ENCODE data around the gene HNRNPUL1. TPM values are rescaled to one million over a fixed set of nuclear protein-coding genes. Genes with fewer than 3 reads are reported as not detected.
A peak's percentile ranks its signal among the peaks of the same experiment; 100 is the strongest.

HNRNPUL1 gene
- total RNA-seq, 1 experiment from 2014 or later = 201 TPM

GRCh38 chr19:41245843-41246242, 18.3 kb upstream of the HNRNPUL1 start:
- no peak overlapping the region for H3K4me2 ChIP-seq (ENCODE audit: low read length)
- no peaks in the 10 kb centered on the region for H3K27me3 ChIP-seq (ENCODE audit: insufficient read depth, low read length)
- H3K79me2 ChIP-seq (ENCODE audit: insufficient read depth, low read length) = no peaks in the 10 kb centered on the region
- no peak overlapping the region for H3K9ac ChIP-seq (ENCODE audit: low read length)
- no TSS peak for BruUV-seq (replicated peaks)
- H3K9me3 ChIP-seq (ENCODE audit: control insufficient read depth in 1 of 2, insufficient read depth in 1 of 2, low read depth in 1 of 2, low read length in 2 of 2) = no peaks in the 10 kb centered on the region; a peak in 1 of 4 replicates
- ChIA-PET RAD21 (ENCODE audit: low non-redundant PET in 1 of 2, low total read pairs in 2 of 2, uncharacterized antibody in 2 of 2, unreplicated experiment in 2 of 2) (no interaction called here), POLR2A (no interaction called here), CTCF (interaction anchor here (1.2 kb wide), 1 partner anchor 17 kb away, joined by 3 read pairs; no protein-coding TSS in a partner anchor)
- intact Hi-C loops (cut with micrococcal nuclease) = no loop called here
- no peaks in the 10 kb centered on the region for H3K4me1 ChIP-seq (ENCODE audit: control insufficient read depth in 1 of 2, insufficient read depth in 2 of 2, low read length in 2 of 2)
- no peaks in the 10 kb centered on the region for H4K20me1 ChIP-seq (ENCODE audit: insufficient read depth)
- DNase-seq (ENCODE audit: low read depth, low spot score) (no peak), ATAC-seq (no peak)
- TF ChIP-seq EGR1 (IDR thresholded peaks at IDR 0.05; ENCODE audit: low read depth) (no peak), YY1 (IDR thresholded peaks at IDR 0.05; ENCODE audit: extremely low read depth, insufficient replicate concordance, low read depth, low read length) (no peak)
- H3K9me2 ChIP-seq (ENCODE audit: insufficient read depth) = no peaks in the 10 kb centered on the region
- no peak overlapping the region for H3K4me3 ChIP-seq (replicated peaks in 1 of 2; ENCODE audit: low read depth in 1 of 2, low read length in 2 of 2)
- peaks cover 4 to 57% of the 10 kb centered on the region in 2 experiments; a peak in 3 of 4 replicates for H3K36me3 ChIP-seq (ENCODE audit: control insufficient read depth in 1 of 2, insufficient read depth in 2 of 2, low read length in 2 of 2)
- no peak overlapping the region for H3K27ac ChIP-seq (ENCODE audit: low read depth, low read length)
- H2AFZ ChIP-seq (ENCODE audit: low read depth, low read length, poor library complexity, severe bottlenecking) = no peak overlapping the region

- intact Hi-C loops (cut with micrococcal nuclease) = no loop called here
- BruUV-seq (replicated peaks) = no TSS peak
- no peak overlapping the region for H3K9ac ChIP-seq (ENCODE audit: low read length)
- POLR2A ChIA-PET = interaction anchor here (1.2 kb wide), 1 partner anchor 20 kb away, joined by 3 read pairs; no protein-coding TSS in a partner anchor
- no peaks in the 10 kb centered on the region for H3K9me2 ChIP-seq (ENCODE audit: insufficient read depth)
- H4K20me1 ChIP-seq (ENCODE audit: insufficient read depth) = no peaks in the 10 kb centered on the region
- H3K36me3 ChIP-seq (ENCODE audit: control insufficient read depth in 1 of 2, insufficient read depth in 2 of 2, low read length in 2 of 2) = peaks cover 0 to 50% of the 10 kb centered on the region in 2 experiments; a peak in 3 of 4 replicates
- RAD21 ChIA-PET (ENCODE audit: low non-redundant PET in 1 of 2, low total read pairs in 2 of 2, uncharacterized antibody in 2 of 2, unreplicated experiment in 2 of 2) = no interaction called here
- no peak overlapping the region for H2AFZ ChIP-seq (ENCODE audit: low read depth, low read length, poor library complexity, severe bottlenecking)
- CTCF ChIA-PET = interaction anchor here (1.1 to 1.8 kb wide), 2 partner anchors 14 to 45 kb away, joined by 6 to 9 read pairs; no protein-coding TSS in a partner anchor
- no peaks in the 10 kb centered on the region for H3K27me3 ChIP-seq (ENCODE audit: insufficient read depth, low read length)
- H3K4me3 ChIP-seq (replicated peaks in 1 of 2; ENCODE audit: low read depth in 1 of 2, low read length in 2 of 2) = no peak overlapping the region
- H3K4me2 ChIP-seq (ENCODE audit: low read length) = no peak overlapping the region
- no peaks in the 10 kb centered on the region; a peak in 1 of 4 replicates for H3K9me3 ChIP-seq (ENCODE audit: control insufficient read depth in 1 of 2, insufficient read depth in 1 of 2, low read depth in 1 of 2, low read length in 2 of 2)
- no peaks in the 10 kb centered on the region for H3K79me2 ChIP-seq (ENCODE audit: insufficient read depth, low read length)
- H3K27ac ChIP-seq (ENCODE audit: low read depth, low read length) = no peak overlapping the region
- H3K4me1 ChIP-seq (ENCODE audit: control insufficient read depth in 1 of 2, insufficient read depth in 2 of 2, low read length in 2 of 2) = no peaks in the 10 kb centered on the region
- peak; percentile 51; the same call in 1 of the 2 replicates for ATAC-seq
- no peak for DNase-seq (ENCODE audit: low read depth, low spot score)
- TF ChIP-seq RAD21 (IDR thresholded peaks at IDR 0.05; ENCODE audit: low read depth) = no peak
- no peak for TF ChIP-seq MAX (IDR thresholded peaks at IDR 0.05)
- no peak for TF ChIP-seq FOSL1 (IDR thresholded peaks at IDR 0.05; ENCODE audit: low read depth)
- no peak for TF ChIP-seq EZH2phosphoT487 (IDR thresholded peaks at IDR 0.05; ENCODE audit: borderline replicate concordance)
- TF ChIP-seq CBX3 (IDR thresholded peaks at IDR 0.05; ENCODE audit: low read depth) = no peak
- no peak for TF ChIP-seq CTCF (IDR thresholded peaks at IDR 0.05 in 2 of 3, conservative IDR thresholded peaks at IDR 0.05 in 1 of 3; ENCODE audit: borderline replicate concordance in 1 of 3, insufficient read depth in 1 of 3, low read depth in 2 of 3, low read length in 2 of 3)
- TF ChIP-seq ZBTB33 (IDR thresholded peaks at IDR 0.05; ENCODE audit: extremely low read depth, insufficient replicate concordance, low read length) = no peak
- no peak for TF ChIP-seq ELF1 (IDR thresholded peaks at IDR 0.05; ENCODE audit: borderline replicate concordance, low read depth)
- no peak for TF ChIP-seq EZH2 (IDR thresholded peaks at IDR 0.05)
- no peak for TF ChIP-seq ZNF274 (IDR thresholded peaks at IDR 0.05; ENCODE audit: low read depth, low read length)
- TF ChIP-seq YY1 (IDR thresholded peaks at IDR 0.05; ENCODE audit: extremely low read depth, insufficient replicate concordance, low read depth, low read length) = no peak
- no peak for TF ChIP-seq ATF3 (IDR thresholded peaks at IDR 0.05)
- TF ChIP-seq ZFX (IDR thresholded peaks at IDR 0.05) = no peak
- TF ChIP-seq JUND (IDR thresholded peaks at IDR 0.05) = no peak
- no peak for TF ChIP-seq SP1 (IDR thresholded peaks at IDR 0.05; ENCODE audit: low read depth)
- no peak for TF ChIP-seq POLR2A (IDR thresholded peaks at IDR 0.05; ENCODE audit: borderline replicate concordance, extremely low read depth, insufficient read depth, insufficient read length)
- no peak for TF ChIP-seq TCF7L2 (IDR thresholded peaks at IDR 0.05; ENCODE audit: borderline replicate concordance, extremely low read depth, insufficient read depth, insufficient read length)
These were observed 15.3 kb upstream of the HNRNPUL1 start for GRCh38 chr19:41248895-41249294.

Measured in HCT116 (cell line).